HEK293 (cell line): ENCODE measurements around the gene UGGT1.
A peak's percentile ranks its signal among the peaks of the same experiment; 100 is the strongest.

Source experiments
- CTCF ChIA-PET: fragments of 350-600 bp; formaldehyde crosslinking; extraction: SDS; loops from one replicate; lab custom pipeline; 2021; ENCODE audit warnings: antibody characterized with exemption; lab: Yijun Ruan, JAX
- POLR2A ChIA-PET: fragments of 300-600 bp; formaldehyde crosslinking; extraction: SDS; loops from one replicate; lab custom pipeline; 2020; ENCODE audit warnings: antibody characterized with exemption, inconsistent platforms; lab: Yijun Ruan, JAX
- H3K27ac ChIP-seq: fragments of 200-500 bp; sonication (Bioruptor generic); 2 replicates; pipeline ENCODE4 v1.5.1; 2014; ENCODE audit warnings: low read depth, low read length, control low read depth, inconsistent platforms; ENCODE audit errors: extremely low read depth
- H3K36me3 ChIP-seq, 2 experiments: fragments of 200-500 bp in 1 of 2; sonication (Bioruptor generic) in 1 of 2; 1 replicate in 1 of 2; 2 replicates in 1 of 2; pipeline ENCODE4 v1.5.1; 2014 to 2017; ENCODE audit warnings: inconsistent platforms in 2 of 2, low read length in 2 of 2; ENCODE audit not compliant: control insufficient read depth in 2 of 2, insufficient read depth in 1 of 2
- H3K4me1 ChIP-seq: fragments of 200-500 bp; sonication (Bioruptor generic); 2 replicates; pipeline ENCODE4 v1.5.1; 2014; ENCODE audit warnings: mild to moderate bottlenecking, low read length, inconsistent platforms; ENCODE audit not compliant: control insufficient read depth, insufficient read depth
- H3K4me3 ChIP-seq: 2 replicates; pipeline ENCODE4 v1.5.1; 2011; ENCODE audit warnings: low read depth, mild to moderate bottlenecking, control low read depth, low read length, moderate library complexity
- H3K9me3 ChIP-seq: fragments of 200-500 bp; sonication (Bioruptor generic); 2 replicates; pipeline ENCODE4 v1.5.1; 2014; ENCODE audit warnings: low read depth, low read length, inconsistent platforms; ENCODE audit not compliant: control insufficient read depth, insufficient read depth
- GLIS1 ChIP-seq: fragments of 450-650 bp; formaldehyde crosslinking; IDR thresholded peaks from 2 replicates; pipeline ENCODE4 v1.5.1; 2016; ENCODE audit warnings: missing biosample characterization, missing genetic modification characterization
- IKZF3 ChIP-seq: fragments of 450-650 bp; IDR thresholded peaks from 2 replicates; pipeline ENCODE4 v1.5.0; 2018; ENCODE audit warnings: missing biosample characterization, mild to moderate bottlenecking, missing genetic modification characterization, moderate library complexity
- KLF16 ChIP-seq: fragments of 450-650 bp; formaldehyde crosslinking; IDR thresholded peaks from 2 replicates; pipeline ENCODE4 v1.5.1; 2017; ENCODE audit warnings: missing biosample characterization, missing genetic modification characterization
- RBAK ChIP-seq: fragments of 450-650 bp; formaldehyde crosslinking; IDR thresholded peaks from 2 replicates; pipeline ENCODE4 v1.5.1; 2016; ENCODE audit warnings: missing biosample characterization, missing genetic modification characterization
- ZBTB17 ChIP-seq: fragments of 450-650 bp; formaldehyde crosslinking; IDR thresholded peaks from 2 replicates; pipeline ENCODE4 v1.5.1; 2016; ENCODE audit warnings: missing biosample characterization, missing genetic modification characterization
- ZBTB7A ChIP-seq: fragments of 450-650 bp; formaldehyde crosslinking; IDR thresholded peaks from 2 replicates; pipeline ENCODE4 v1.5.1; 2016; ENCODE audit warnings: low read depth, missing biosample characterization, missing genetic modification characterization
- ZBTB8A ChIP-seq: fragments of 450-650 bp; formaldehyde crosslinking; IDR thresholded peaks from 2 replicates; pipeline ENCODE4 v1.5.1; 2016; ENCODE audit warnings: missing biosample characterization, missing genetic modification characterization
- ZFHX2 ChIP-seq: fragments of 450-650 bp; formaldehyde crosslinking; conservative IDR thresholded peaks from 2 replicates; pipeline ENCODE4 v1.5.1; 2016; ENCODE audit warnings: missing biosample characterization, missing genetic modification characterization
- ZFP3 ChIP-seq: fragments of 450-650 bp; formaldehyde crosslinking; IDR thresholded peaks from 2 replicates; pipeline ENCODE4 v1.5.1; 2016; ENCODE audit warnings: low read depth, missing biosample characterization, missing genetic modification characterization
- ZNF10 ChIP-seq: fragments of 450-650 bp; formaldehyde crosslinking; IDR thresholded peaks from 2 replicates; pipeline ENCODE4 v1.5.1; 2017; ENCODE audit warnings: missing biosample characterization, missing genetic modification characterization
- ZNF16 ChIP-seq: fragments of 450-650 bp; formaldehyde crosslinking; IDR thresholded peaks from 2 replicates; pipeline ENCODE4 v1.5.1; 2016; ENCODE audit warnings: low read depth, missing biosample characterization, missing genetic modification characterization
- ZNF184 ChIP-seq: fragments of 450-650 bp; IDR thresholded peaks from 2 replicates; pipeline ENCODE4 v1.5.1; 2018; ENCODE audit warnings: missing biosample characterization, mild to moderate bottlenecking, missing genetic modification characterization
- ZNF214 ChIP-seq: fragments of 450-650 bp; formaldehyde crosslinking; IDR thresholded peaks from 2 replicates; pipeline ENCODE4 v1.5.1; 2017; ENCODE audit warnings: missing biosample characterization, mild to moderate bottlenecking, missing genetic modification characterization, borderline replicate concordance
- ZNF274 ChIP-seq, 2 experiments: fragments of 200-500 bp in 1 of 2; fragments of 450-650 bp in 1 of 2; sonication (Bioruptor generic) in 1 of 2; formaldehyde crosslinking in 1 of 2; IDR thresholded peaks; 2 replicates each; pipeline versions ENCODE4 v1.5.1 to v1.6.1; 2014 to 2016; ENCODE audit warnings: borderline replicate concordance in 1 of 2, inconsistent platforms in 1 of 2, low read length in 1 of 2, missing biosample characterization in 1 of 2, missing genetic modification characterization in 1 of 2
- ZNF433 ChIP-seq: fragments of 450-650 bp; formaldehyde crosslinking; IDR thresholded peaks from 2 replicates; pipeline ENCODE4 v1.5.1; 2016; ENCODE audit warnings: missing biosample characterization, missing genetic modification characterization, low read depth
- ZNF48 ChIP-seq: fragments of 450-650 bp; formaldehyde crosslinking; IDR thresholded peaks from 2 replicates; pipeline ENCODE4 v1.5.1; 2016; ENCODE audit warnings: missing biosample characterization, missing genetic modification characterization
- ZNF555 ChIP-seq: fragments of 450-650 bp; formaldehyde crosslinking; conservative IDR thresholded peaks from 2 replicates; pipeline ENCODE4 v1.5.1; 2017; ENCODE audit warnings: missing biosample characterization, mild to moderate bottlenecking, missing genetic modification characterization, inconsistent platforms
- ZNF600 ChIP-seq: fragments of 450-650 bp; formaldehyde crosslinking; IDR thresholded peaks from 2 replicates; pipeline ENCODE4 v1.5.1; 2016; ENCODE audit warnings: missing biosample characterization, missing genetic modification characterization
- ZNF658 ChIP-seq: fragments of 450-650 bp; formaldehyde crosslinking; IDR thresholded peaks from 2 replicates; pipeline ENCODE4; 2016; ENCODE audit warnings: missing biosample characterization, missing genetic modification characterization
- ZNF701 ChIP-seq: fragments of 450-650 bp; formaldehyde crosslinking; IDR thresholded peaks from 2 replicates; pipeline ENCODE4 v1.5.1; 2016; ENCODE audit warnings: missing biosample characterization, missing genetic modification characterization
- ZNF791 ChIP-seq: fragments of 450-650 bp; formaldehyde crosslinking; IDR thresholded peaks from 2 replicates; pipeline ENCODE4 v1.5.1; 2016; ENCODE audit warnings: missing biosample characterization, missing genetic modification characterization
- ZNF792 ChIP-seq: fragments of 450-650 bp; formaldehyde crosslinking; IDR thresholded peaks from 2 replicates; pipeline ENCODE4 v1.5.1; 2016; ENCODE audit warnings: missing biosample characterization, missing genetic modification characterization
- TF ChIP-seq, protein P1 (sequence below): fragments of 450-650 bp; formaldehyde crosslinking; IDR thresholded peaks from 2 replicates; pipeline ENCODE4 v1.5.1; 2016; ENCODE audit warnings: missing biosample characterization, missing genetic modification characterization, borderline replicate concordance
- TF ChIP-seq, protein P2 (sequence below): fragments of 450-650 bp; formaldehyde crosslinking; IDR thresholded peaks from 2 replicates; pipeline ENCODE4 v1.5.1; 2016; ENCODE audit warnings: missing biosample characterization, missing genetic modification characterization
- TF ChIP-seq, protein P3 (sequence below): fragments of 450-650 bp; formaldehyde crosslinking; IDR thresholded peaks from 2 replicates; pipeline ENCODE4 v1.5.1; 2016; ENCODE audit warnings: missing biosample characterization, missing genetic modification characterization
- TF ChIP-seq, protein P4 (sequence below): fragments of 450-650 bp; formaldehyde crosslinking; IDR thresholded peaks from 2 replicates; pipeline ENCODE4 v1.5.1; 2017; ENCODE audit warnings: missing biosample characterization, mild to moderate bottlenecking, missing genetic modification characterization, moderate library complexity

UGGT1 gene

DNA sequence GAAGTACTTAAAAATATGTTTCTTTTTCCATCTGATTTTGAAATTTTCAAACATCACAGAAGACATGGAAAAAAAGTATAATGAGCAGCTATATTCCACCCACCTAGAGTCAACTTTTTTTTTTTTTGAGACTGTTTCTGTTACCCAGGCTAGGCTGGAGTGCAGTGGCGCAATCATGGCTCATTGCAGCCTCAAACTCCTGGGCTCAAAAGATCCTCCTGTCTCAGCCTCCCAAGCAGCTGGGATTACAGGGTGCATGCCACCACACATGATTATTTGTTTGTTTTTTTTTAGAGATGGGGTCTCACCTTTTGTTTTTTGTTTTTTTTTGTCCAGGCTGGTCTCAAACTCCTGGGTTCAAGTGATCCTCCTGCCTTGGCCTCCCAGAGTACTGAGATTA is 26.6 kb upstream of the UGGT1 start:
- Histone ChIP-seq H3K36me3 (no peaks in the 10 kb centered on the region), H3K9me3 (no peaks in the 10 kb centered on the region), H3K4me3 (no peak overlapping the region), H3K27ac (no peak overlapping the region), H3K4me1 (no peaks in the 10 kb centered on the region)
- TF ChIP-seq ZNF658 = no peak
- no peak for TF ChIP-seq ZNF10
- TF ChIP-seq KLF16 (tag by site-specific recombination) = no peak
- no peak for TF ChIP-seq ZNF600
- no peak for TF ChIP-seq GLIS1 (tag by site-specific recombination)
- TF ChIP-seq ZNF48 (tag by site-specific recombination) = no peak
- TF ChIP-seq ZBTB7A (tag by site-specific recombination) = no peak
- no peak for TF ChIP-seq ZNF701 (tag by site-specific recombination)
- no peak for TF ChIP-seq ZNF433
- TF ChIP-seq, protein P1, sequence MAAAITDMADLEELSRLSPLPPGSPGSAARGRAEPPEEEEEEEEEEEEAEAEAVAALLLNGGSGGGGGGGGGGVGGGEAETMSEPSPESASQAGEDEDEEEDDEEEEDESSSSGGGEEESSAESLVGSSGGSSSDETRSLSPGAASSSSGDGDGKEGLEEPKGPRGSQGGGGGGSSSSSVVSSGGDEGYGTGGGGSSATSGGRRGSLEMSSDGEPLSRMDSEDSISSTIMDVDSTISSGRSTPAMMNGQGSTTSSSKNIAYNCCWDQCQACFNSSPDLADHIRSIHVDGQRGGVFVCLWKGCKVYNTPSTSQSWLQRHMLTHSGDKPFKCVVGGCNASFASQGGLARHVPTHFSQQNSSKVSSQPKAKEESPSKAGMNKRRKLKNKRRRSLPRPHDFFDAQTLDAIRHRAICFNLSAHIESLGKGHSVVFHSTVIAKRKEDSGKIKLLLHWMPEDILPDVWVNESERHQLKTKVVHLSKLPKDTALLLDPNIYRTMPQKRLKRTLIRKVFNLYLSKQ (tag by site-specific recombination) = no peak
- no peak for TF ChIP-seq ZNF555 (tag by site-specific recombination)
- POLR2A ChIA-PET = interaction anchor here (1.5 kb wide), 1 partner anchor 26 kb away, joined by 7 read pairs; the partner anchor contains the start of gene UGGT1
- CTCF ChIA-PET = interaction anchor here (0.5 to 2.3 kb wide), 21 partner anchors 8 to 1294 kb away, joined by 3 to 14 read pairs (median 5); no protein-coding TSS in a partner anchor

DNA sequence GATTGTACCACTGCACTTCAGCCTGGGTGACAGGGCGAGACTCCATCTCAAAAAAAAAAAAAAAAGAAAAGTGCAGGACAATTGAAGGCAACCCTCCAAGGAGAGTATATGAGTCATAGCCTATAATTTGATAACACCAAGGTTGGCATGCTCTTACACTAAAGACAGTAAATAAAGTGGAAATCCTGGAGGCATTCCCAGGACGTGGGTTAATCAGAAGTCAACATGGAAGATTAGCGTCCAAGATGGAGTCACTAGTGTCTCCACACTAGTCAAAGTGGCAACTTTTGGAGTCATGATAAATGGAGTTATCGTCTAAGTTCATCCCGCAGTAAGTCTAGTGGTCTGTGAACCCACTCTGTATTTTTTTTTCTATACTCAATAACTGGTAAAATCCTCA is 21.2 kb upstream of the UGGT1 start:
- no peaks in the 10 kb centered on the region for H3K4me1 ChIP-seq
- POLR2A ChIA-PET = no interaction called here
- TF ChIP-seq, protein P2, sequence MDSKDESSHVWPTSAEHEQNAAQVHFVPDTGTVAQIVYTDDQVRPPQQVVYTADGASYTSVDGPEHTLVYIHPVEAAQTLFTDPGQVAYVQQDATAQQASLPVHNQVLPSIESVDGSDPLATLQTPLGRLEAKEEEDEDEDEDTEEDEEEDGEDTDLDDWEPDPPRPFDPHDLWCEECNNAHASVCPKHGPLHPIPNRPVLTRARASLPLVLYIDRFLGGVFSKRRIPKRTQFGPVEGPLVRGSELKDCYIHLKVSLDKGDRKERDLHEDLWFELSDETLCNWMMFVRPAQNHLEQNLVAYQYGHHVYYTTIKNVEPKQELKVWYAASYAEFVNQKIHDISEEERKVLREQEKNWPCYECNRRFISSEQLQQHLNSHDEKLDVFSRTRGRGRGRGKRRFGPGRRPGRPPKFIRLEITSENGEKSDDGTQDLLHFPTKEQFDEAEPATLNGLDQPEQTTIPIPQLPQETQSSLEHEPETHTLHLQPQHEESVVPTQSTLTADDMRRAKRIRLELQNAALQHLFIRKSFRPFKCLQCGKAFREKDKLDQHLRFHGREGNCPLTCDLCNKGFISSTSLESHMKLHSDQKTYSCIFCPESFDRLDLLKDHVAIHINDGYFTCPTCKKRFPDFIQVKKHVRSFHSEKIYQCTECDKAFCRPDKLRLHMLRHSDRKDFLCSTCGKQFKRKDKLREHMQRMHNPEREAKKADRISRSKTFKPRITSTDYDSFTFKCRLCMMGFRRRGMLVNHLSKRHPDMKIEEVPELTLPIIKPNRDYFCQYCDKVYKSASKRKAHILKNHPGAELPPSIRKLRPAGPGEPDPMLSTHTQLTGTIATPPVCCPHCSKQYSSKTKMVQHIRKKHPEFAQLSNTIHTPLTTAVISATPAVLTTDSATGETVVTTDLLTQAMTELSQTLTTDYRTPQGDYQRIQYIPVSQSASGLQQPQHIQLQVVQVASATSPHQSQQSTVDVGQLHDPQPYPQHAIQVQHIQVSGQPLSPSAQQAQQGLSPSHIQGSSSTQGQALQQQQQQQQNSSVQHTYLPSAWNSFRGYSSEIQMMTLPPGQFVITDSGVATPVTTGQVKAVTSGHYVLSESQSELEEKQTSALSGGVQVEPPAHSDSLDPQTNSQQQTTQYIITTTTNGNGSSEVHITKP = peak; percentile 64
- no peak for TF ChIP-seq ZNF792 (tag by site-specific recombination)
- TF ChIP-seq, all 188 proteins: peak for 1
- H3K27ac ChIP-seq = no peak overlapping the region
- no peaks in the 10 kb centered on the region for H3K36me3 ChIP-seq
- no peaks in the 10 kb centered on the region for H3K9me3 ChIP-seq
- CTCF ChIA-PET = no interaction called here
- H3K4me3 ChIP-seq = no peak overlapping the region

DNA sequence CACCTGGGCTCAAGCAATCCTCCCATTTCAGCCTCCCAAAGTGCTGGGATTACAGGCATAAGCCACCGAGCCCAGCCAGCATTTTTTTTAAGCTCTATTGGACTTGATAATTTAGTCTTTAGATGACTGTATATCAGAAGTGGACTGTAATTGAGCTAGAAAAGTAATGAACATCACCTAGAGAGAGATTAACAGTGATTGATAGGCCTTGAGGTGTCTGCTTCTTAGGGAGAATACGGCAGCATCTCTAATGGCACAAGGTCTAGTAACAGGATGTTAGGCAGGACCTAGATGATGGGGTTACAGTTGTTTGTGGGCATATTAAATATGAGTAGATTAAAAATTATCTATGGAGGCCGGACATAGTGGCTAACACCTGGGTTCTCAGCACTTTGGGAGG is 17.7 kb upstream of the UGGT1 start:
- Histone ChIP-seq H3K4me1 (no peaks in the 10 kb centered on the region), H3K4me3 (no peak overlapping the region), H3K36me3 (no peaks in the 10 kb centered on the region), H3K9me3 (no peaks in the 10 kb centered on the region), H3K27ac (no peak overlapping the region)
- ChIA-PET CTCF (interaction anchor here (1.2 to 1.8 kb wide), 2 partner anchors 9 to 10 kb away, joined by 3 to 8 read pairs; no protein-coding TSS in a partner anchor), POLR2A (no interaction called here)
- TF ChIP-seq ZFP3 (tag by site-specific recombination) = no peak
- no peak for TF ChIP-seq ZNF274 (IDR thresholded peaks at IDR 0.05; ENCODE audit: low read length)
- no peak for TF ChIP-seq ZNF274 (tag by site-specific recombination; IDR thresholded peaks at IDR 0.05; ENCODE audit: borderline replicate concordance)
- TF ChIP-seq ZBTB17 = no peak
- TF ChIP-seq ZNF16 (tag by site-specific recombination) = no peak
- TF ChIP-seq ZFHX2 (tag by site-specific recombination) = no peak
- TF ChIP-seq IKZF3 (tag by site-specific recombination) = no peak
- TF ChIP-seq, protein P3, sequence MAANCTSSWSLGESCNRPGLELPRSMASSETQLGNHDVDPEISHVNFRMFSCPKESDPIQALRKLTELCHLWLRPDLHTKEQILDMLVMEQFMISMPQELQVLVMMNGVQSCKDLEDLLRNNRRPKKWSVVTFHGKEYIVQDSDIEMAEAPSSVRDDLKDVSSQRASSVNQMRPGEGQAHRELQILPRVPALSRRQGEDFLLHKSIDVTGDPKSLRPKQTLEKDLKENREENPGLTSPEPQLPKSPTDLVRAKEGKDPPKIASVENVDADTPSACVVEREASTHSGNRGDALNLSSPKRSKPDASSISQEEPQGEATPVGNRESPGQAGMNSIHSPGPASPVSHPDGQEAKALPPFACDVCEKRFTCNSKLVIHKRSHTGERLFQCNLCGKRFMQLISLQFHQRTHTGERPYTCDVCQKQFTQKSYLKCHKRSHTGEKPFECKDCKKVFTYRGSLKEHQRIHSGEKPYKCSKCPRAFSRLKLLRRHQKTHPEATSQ = no peak
- no peak for TF ChIP-seq RBAK (tag by site-specific recombination)
- no peak for TF ChIP-seq ZNF214 (tag by site-specific recombination)
- TF ChIP-seq ZNF791 (tag by site-specific recombination) = no peak
- TF ChIP-seq, protein P4, sequence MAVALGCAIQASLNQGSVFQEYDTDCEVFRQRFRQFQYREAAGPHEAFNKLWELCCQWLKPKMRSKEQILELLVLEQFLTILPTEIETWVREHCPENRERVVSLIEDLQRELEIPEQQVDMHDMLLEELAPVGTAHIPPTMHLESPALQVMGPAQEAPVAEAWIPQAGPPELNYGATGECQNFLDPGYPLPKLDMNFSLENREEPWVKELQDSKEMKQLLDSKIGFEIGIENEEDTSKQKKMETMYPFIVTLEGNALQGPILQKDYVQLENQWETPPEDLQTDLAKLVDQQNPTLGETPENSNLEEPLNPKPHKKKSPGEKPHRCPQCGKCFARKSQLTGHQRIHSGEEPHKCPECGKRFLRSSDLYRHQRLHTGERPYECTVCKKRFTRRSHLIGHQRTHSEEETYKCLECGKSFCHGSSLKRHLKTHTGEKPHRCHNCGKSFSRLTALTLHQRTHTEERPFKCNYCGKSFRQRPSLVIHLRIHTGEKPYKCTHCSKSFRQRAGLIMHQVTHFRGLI (tag by site-specific recombination) = no peak
- no peak for TF ChIP-seq ZNF184 (tag by site-specific recombination)
- no peak for TF ChIP-seq ZBTB8A (tag by site-specific recombination)
